PC-9 (cell line): ENCODE results near the gene FAM107A. TPM values are rescaled to one million over a fixed set of nuclear protein-coding genes. Genes with fewer than 3 reads are reported as not detected.
"Not testable (repeated sequence)": the region's sequence is repeated elsewhere in the genome, so short reads cannot be mapped to it uniquely, and the experiment has no call there.

Source experiments
- BruUV-seq: library from RNA; stranded (reverse); fragments of 400-500 nt; replicated peaks from 2 replicates; lab custom pipeline; 2021; lab: Mats Ljungman, UMichigan
- CTCF ChIA-PET: fragments of 300-600 bp; sonication (Branson Sonifier 250); formaldehyde crosslinking; loops from one replicate; lab custom pipeline; 2022; ENCODE audit warnings: antibody characterized with exemption; lab: Charles Lee
- POLR2A ChIA-PET: fragments of 300-600 bp; sonication (Branson Sonifier 250); formaldehyde crosslinking; loops from one replicate; lab custom pipeline; 2022; ENCODE audit warnings: antibody characterized with exemption; ENCODE audit not compliant: unreplicated experiment; lab: Charles Lee
- DNase-seq, 2 experiments: peaks; one replicate each; pipeline versions ENCODE4 v3.0.0 to v3.0.0-alpha.2; 2015 to 2022; ENCODE audit warnings: mixed read lengths in 1 of 2
- H2AFZ ChIP-seq: fragments of 200-600 bp; sonication (generic); 2 replicates; pipeline ENCODE4 v1.8.1; 2017; ENCODE audit warnings: antibody characterized with exemption
- H3F3A ChIP-seq: fragments of 200-600 bp; sonication (generic); 2 replicates; pipeline ENCODE4 v1.8.1; 2017; ENCODE audit warnings: antibody characterized with exemption, mild to moderate bottlenecking, low read depth; ENCODE audit not compliant: insufficient read depth
- H3K27ac ChIP-seq: fragments of 200-600 bp; sonication (generic); 2 replicates; pipeline ENCODE4 v1.6.1; 2016; ENCODE audit warnings: mixed run types
- H3K27me3 ChIP-seq: fragments of 200-600 bp; sonication (generic); 2 replicates; pipeline ENCODE4 v1.6.1; 2016; ENCODE audit warnings: low read depth, mixed run types; ENCODE audit not compliant: insufficient read depth
- H3K36me3 ChIP-seq: fragments of 200-600 bp; sonication (generic); 2 replicates; pipeline ENCODE4 v1.6.1; 2016; ENCODE audit warnings: low read depth, mixed run types
- H3K4me1 ChIP-seq: fragments of 200-600 bp; sonication (generic); replicated peaks from 2 replicates; pipeline ENCODE4 v1.6.1; 2016; ENCODE audit warnings: mixed run types; ENCODE audit not compliant: insufficient read depth
- H3K4me2 ChIP-seq: fragments of 200-600 bp; sonication (generic); 2 replicates; pipeline ENCODE4 v1.6.1; 2017; ENCODE audit warnings: mixed run types
- H3K4me3 ChIP-seq: fragments of 200-600 bp; sonication (generic); 2 replicates; pipeline ENCODE4 v1.6.1; 2016; ENCODE audit warnings: mixed run types
- H3K79me2 ChIP-seq: fragments of 200-600 bp; sonication (generic); 2 replicates; pipeline ENCODE4 v1.6.1; 2017; ENCODE audit warnings: low read depth, mixed run types
- H3K9me2 ChIP-seq: fragments of 200-600 bp; sonication (generic); 2 replicates; pipeline ENCODE4 v1.8.1; 2017; ENCODE audit warnings: mild to moderate bottlenecking; ENCODE audit not compliant: insufficient read depth
- H3K9me3 ChIP-seq: fragments of 200-600 bp; sonication (generic); 2 replicates; pipeline ENCODE4 v1.8.1; 2016; ENCODE audit warnings: low read depth; ENCODE audit not compliant: insufficient read depth
- H4K20me1 ChIP-seq: fragments of 200-600 bp; sonication (generic); 2 replicates; pipeline ENCODE4 v1.8.1; 2017; ENCODE audit not compliant: insufficient read depth
- CTCF ChIP-seq: fragments of 200-600 bp; sonication (generic); conservative IDR thresholded peaks from 2 replicates; pipeline ENCODE4 v1.6.1; 2017; ENCODE audit warnings: mixed run types, antibody characterized with exemption, mild to moderate bottlenecking, moderate library complexity
- EZH2 ChIP-seq: fragments of 200-600 bp; sonication (generic); IDR thresholded peaks from 2 replicates; pipeline ENCODE4 v1.8.0; 2017; ENCODE audit warnings: antibody characterized with exemption, low read depth
- intact Hi-C: fragments of 100-400 bp; cut with micrococcal nuclease; formaldehyde crosslinking; loops from one replicate; pipeline ENCODE4 v1.10.0; 2022; ENCODE audit not compliant: unreplicated experiment
- total RNA-seq: library from RNA; stranded (reverse); gene quantifications from 2 replicates; pipeline ENCODE4 v1.2.3, GENCODE V29; 2021

The FAM107A gene
- total RNA-seq, 1 experiment from 2014 or later, result not detected

- Histone ChIP-seq H3F3A (peaks cover 6% of the 10 kb centered on the region; the same call in 1 of the 2 replicates), H3K27me3 (no peaks in the 10 kb centered on the region), H3K4me2 (no peak overlapping the region), H4K20me1 (no peaks in the 10 kb centered on the region), H3K79me2 (no peaks in the 10 kb centered on the region), H2AFZ (no peak overlapping the region), H3K4me3 (no peak overlapping the region), H3K27ac (no peak overlapping the region), H3K36me3 (no peaks in the 10 kb centered on the region), H3K9me3 (no peaks in the 10 kb centered on the region), H3K4me1 (peaks cover 25% of the 10 kb centered on the region), H3K9me2 (no peaks in the 10 kb centered on the region)
- ChIA-PET POLR2A (no interaction called here), CTCF (no interaction called here)
- TF ChIP-seq EZH2 (no peak), CTCF (no peak)
- intact Hi-C loops, result loop anchor here (5.0 kb wide), 1 partner anchor 222 kb away; the partner anchor contains the start of genes HTD2 and RPP14
- DNase-seq, result no peak
- BruUV-seq, result no TSS peak
Measured at GRCh38 chr3:58529516-58530353, 47.5 kb downstream of the FAM107A start.

- POLR2A ChIA-PET, result interaction anchor here (0.5 kb wide), 1 partner anchor 559 kb away, joined by 4 read pairs; no protein-coding TSS in a partner anchor
- peak in 1 of 2 experiments; percentile 59 for DNase-seq
- Histone ChIP-seq H3K36me3 (no peaks in the 10 kb centered on the region), H3F3A (peaks cover 6% of the 10 kb centered on the region; the same call in 1 of the 2 replicates), H3K4me3 (no peak overlapping the region), H3K27ac (no peak overlapping the region), H3K27me3 (no peaks in the 10 kb centered on the region), H3K9me3 (no peaks in the 10 kb centered on the region), H2AFZ (no peak overlapping the region), H3K4me2 (no peak overlapping the region), H3K79me2 (no peaks in the 10 kb centered on the region), H3K4me1 (peaks cover 25% of the 10 kb centered on the region), H3K9me2 (no peaks in the 10 kb centered on the region), H4K20me1 (no peaks in the 10 kb centered on the region)
- intact Hi-C loops, result no loop called here
- BruUV-seq, result no TSS peak
- CTCF ChIA-PET, result interaction anchor here (0.6 kb wide), 1 partner anchor 208 kb away, joined by 7 read pairs; no protein-coding TSS in a partner anchor
- TF ChIP-seq EZH2 (no peak), CTCF (no peak)
Measured at GRCh38 chr3:58528629-58529028, 48.6 kb downstream of the FAM107A start.

- BruUV-seq, intact Hi-C loops, POLR2A ChIA-PET: not testable (repeated sequence)
Measured at GRCh38 chr3:58527440-58527839, 49.8 kb downstream of the FAM107A start.

More at GRCh38 chr3:58527440-58527839, 49.8 kb downstream of the FAM107A start:
- H2AFZ ChIP-seq, H3K4me2 ChIP-seq, H3K27ac ChIP-seq, H4K20me1 ChIP-seq, DNase-seq, H3K9me2 ChIP-seq, H3K27me3 ChIP-seq, H3K79me2 ChIP-seq, H3K9me3 ChIP-seq, H3K36me3 ChIP-seq, H3K4me3 ChIP-seq, CTCF ChIA-PET, H3F3A ChIP-seq: not testable (repeated sequence)
- peaks cover 29% of the 10 kb centered on the region for H3K4me1 ChIP-seq
